ENCODE measurements around the gene MANSC1. TPM values are rescaled to one million over a fixed set of nuclear protein-coding genes. Genes with fewer than 3 reads are reported as not detected.

Gene MANSC1
- total and polyA plus RNA-seq, 10 of the 15 experiments (the other 5 are each of a cell fraction or from before 2014, with no cell fraction given): 0.02 to 0.23 (median 0.11) TPM; not detected in 2

GRCh38 chr12:12326262-12326661 is 23.8 kb downstream of the MANSC1 start (continued):
- TF ChIP-seq E4F1 (IDR thresholded peaks at IDR 0.05; ENCODE audit: borderline replicate concordance, partially characterized antibody): no peak
- TF ChIP-seq MTA3 (IDR thresholded peaks at IDR 0.05; ENCODE audit: borderline replicate concordance, low read length): no peak
- TF ChIP-seq HDAC6 (IDR thresholded peaks at IDR 0.05; ENCODE audit: unreplicated experiment): no peak
- no peak for TF ChIP-seq KDM1A (IDR thresholded peaks at IDR 0.05; ENCODE audit: borderline replicate concordance)
- no peak for TF ChIP-seq STAT3 (IDR thresholded peaks at IDR 0.05; ENCODE audit: low read depth, low read length)
- no peak for TF ChIP-seq DPF2 (IDR thresholded peaks at IDR 0.05)
- no peak for TF ChIP-seq PRDM15 (CRISPR knock-in tag; IDR thresholded peaks at IDR 0.05)
- TF ChIP-seq TBL1XR1 (IDR thresholded peaks at IDR 0.05; ENCODE audit: low read depth, low read length): no peak
- TF ChIP-seq RCOR1 (conservative IDR thresholded peaks at IDR 0.05; ENCODE audit: low read depth, low read length): no peak
- no peak for TF ChIP-seq KAT2A (conservative IDR thresholded peaks at IDR 0.05; ENCODE audit: control insufficient read depth, low read depth, low read length)
- no peak for TF ChIP-seq PML (IDR thresholded peaks at IDR 0.05; ENCODE audit: low read length)
- no peak for TF ChIP-seq HCFC1 (IDR thresholded peaks at IDR 0.05; ENCODE audit: low read length)

Measured in GM12878 (cell line).